HepG2 (cell line): Measurements from ENCODE around the gene ADPRS. TPM values are rescaled to one million over a fixed set of nuclear protein-coding genes. Genes with fewer than 3 reads are reported as not detected.
A peak's percentile ranks its signal among the peaks of the same experiment; 100 is the strongest.

Source experiments
- ADNP ChIP-seq: sonication (generic); formaldehyde crosslinking; IDR thresholded peaks from 2 replicates; pipeline ENCODE4 v1.4.0; 2020; ENCODE audit warnings: missing genetic modification reagents
- EZH2 ChIP-seq: conservative IDR thresholded peaks from 2 replicates; pipeline ENCODE4 v1.6.1; 2012; ENCODE audit warnings: mild to moderate bottlenecking, low read depth, low read length, moderate library complexity
- KAT2B ChIP-seq: fragments of 150-350 bp; IDR thresholded peaks from 2 replicates; pipeline ENCODE4 v1.6.1; 2014; ENCODE audit warnings: low read depth, low read length, borderline replicate concordance
- KLF15 ChIP-seq: sonication (generic); formaldehyde crosslinking; IDR thresholded peaks from 2 replicates; pipeline ENCODE4 v1.8.1; 2023; ENCODE audit warnings: borderline replicate concordance, mild to moderate bottlenecking, inconsistent platforms, missing genetic modification reagents, mixed read lengths
- MTA3 ChIP-seq: sonication (generic); formaldehyde crosslinking; IDR thresholded peaks from 2 replicates; pipeline ENCODE4 v1.4.0; 2020; ENCODE audit warnings: missing genetic modification reagents
- NR2C2 ChIP-seq: sonication (generic); formaldehyde crosslinking; IDR thresholded peaks from 2 replicates; pipeline ENCODE4 v1.4.0; 2020; ENCODE audit warnings: missing genetic modification reagents, mild to moderate bottlenecking, moderate library complexity, borderline replicate concordance
- PHF21A ChIP-seq: sonication (generic); formaldehyde crosslinking; IDR thresholded peaks from 2 replicates; pipeline ENCODE4 v1.5.0; 2020; ENCODE audit warnings: mild to moderate bottlenecking, missing genetic modification reagents
- PRPF4 ChIP-seq: fragments of 200-400 bp; formaldehyde crosslinking; IDR thresholded peaks from 2 replicates; pipeline ENCODE4 v1.6.1; 2016; ENCODE audit warnings: low read length, low read depth; ENCODE audit not compliant: poor library complexity, severe bottlenecking
- RXRB ChIP-seq: IDR thresholded peaks from 2 replicates; pipeline ENCODE4 v1.6.1; 2016; ENCODE audit warnings: borderline replicate concordance, missing genetic modification reagents, missing compliant biosample characterization
- SETDB1 ChIP-seq: sonication (generic); formaldehyde crosslinking; IDR thresholded peaks from 2 replicates; pipeline ENCODE4 v1.5.1; 2020; ENCODE audit warnings: missing genetic modification reagents, mild to moderate bottlenecking, borderline replicate concordance
- SUZ12 ChIP-seq: fragments of 150-350 bp; IDR thresholded peaks from 2 replicates; pipeline ENCODE4 v1.6.1; 2014; ENCODE audit warnings: low read depth, low read length
- ZNF17 ChIP-seq: sonication (generic); formaldehyde crosslinking; IDR thresholded peaks from 2 replicates; pipeline ENCODE4 v1.5.0; 2020; ENCODE audit warnings: mild to moderate bottlenecking, missing genetic modification reagents
- ZNF180 ChIP-seq: sonication (generic); formaldehyde crosslinking; IDR thresholded peaks from 2 replicates; pipeline ENCODE4 v1.4.0; 2020; ENCODE audit warnings: low read depth, missing genetic modification reagents, borderline replicate concordance
- ZNF446 ChIP-seq: sonication (generic); formaldehyde crosslinking; IDR thresholded peaks from 2 replicates; pipeline ENCODE4 v1.5.0; 2020; ENCODE audit warnings: mild to moderate bottlenecking, missing genetic modification reagents
- ZNF451 ChIP-seq: sonication (generic); formaldehyde crosslinking; IDR thresholded peaks from 2 replicates; pipeline ENCODE4 v1.5.0; 2020; ENCODE audit warnings: mild to moderate bottlenecking, missing genetic modification reagents
- ZNF567 ChIP-seq: sonication (generic); formaldehyde crosslinking; IDR thresholded peaks from 2 replicates; pipeline ENCODE4 v1.8.1; 2023; ENCODE audit warnings: mild to moderate bottlenecking, missing genetic modification reagents, borderline replicate concordance
- ZNF841 ChIP-seq: sonication (generic); formaldehyde crosslinking; IDR thresholded peaks from 2 replicates; pipeline ENCODE4 v1.8.1; 2023; ENCODE audit warnings: missing genetic modification reagents, borderline replicate concordance
- polyA plus RNA-seq, 8 experiments: library from polyadenylated mRNA; depleted of rRNA in 3 of 8; stranded (reverse) in 7 of 8; unstranded in 1 of 8; fragments of >200 nt; fragmentation: Illumina TruSeq in 4 of 8; extraction: Trizol in 4 of 8; gene quantifications; 2 replicates each; pipeline versions ENCODE4 v1.2.1 to v1.2.3, GENCODE V29; 2011 to 2016; ENCODE audit warnings: low read depth in 4 of 8, missing spikeins in 1 of 8, mixed read lengths in 1 of 8; ENCODE audit not compliant: insufficient read depth in 1 of 8
- total RNA-seq, 5 experiments: library from RNA; depleted of rRNA; stranded (reverse); fragments of >200 nt; fragmentation: Illumina TruSeq; extraction: Trizol; gene quantifications; 2 replicates each; pipeline ENCODE4 v1.2.3, GENCODE V29; 2016; ENCODE audit warnings: low read depth in 1 of 5
- TF ChIP-seq, protein P1 (sequence below): sonication (generic); formaldehyde crosslinking; IDR thresholded peaks from 2 replicates; pipeline ENCODE4 v1.4.0; 2020; ENCODE audit warnings: low read depth, mild to moderate bottlenecking, missing genetic modification reagents
- TF ChIP-seq, protein P2 (sequence below): IDR thresholded peaks from 2 replicates; pipeline ENCODE4 v1.6.1; 2016; ENCODE audit warnings: mild to moderate bottlenecking, missing biosample characterization, missing genetic modification reagents
- TF ChIP-seq, protein P3 (sequence below): sonication (generic); formaldehyde crosslinking; IDR thresholded peaks from 2 replicates; pipeline ENCODE4 v1.4.0; 2020; ENCODE audit warnings: missing genetic modification reagents

The ADPRS gene
- total and polyA plus RNA-seq, 2 of the 13 experiments (the other 11 are each of a cell fraction or from before 2014, with no cell fraction given): 30.6 to 36.4 TPM

DNA sequence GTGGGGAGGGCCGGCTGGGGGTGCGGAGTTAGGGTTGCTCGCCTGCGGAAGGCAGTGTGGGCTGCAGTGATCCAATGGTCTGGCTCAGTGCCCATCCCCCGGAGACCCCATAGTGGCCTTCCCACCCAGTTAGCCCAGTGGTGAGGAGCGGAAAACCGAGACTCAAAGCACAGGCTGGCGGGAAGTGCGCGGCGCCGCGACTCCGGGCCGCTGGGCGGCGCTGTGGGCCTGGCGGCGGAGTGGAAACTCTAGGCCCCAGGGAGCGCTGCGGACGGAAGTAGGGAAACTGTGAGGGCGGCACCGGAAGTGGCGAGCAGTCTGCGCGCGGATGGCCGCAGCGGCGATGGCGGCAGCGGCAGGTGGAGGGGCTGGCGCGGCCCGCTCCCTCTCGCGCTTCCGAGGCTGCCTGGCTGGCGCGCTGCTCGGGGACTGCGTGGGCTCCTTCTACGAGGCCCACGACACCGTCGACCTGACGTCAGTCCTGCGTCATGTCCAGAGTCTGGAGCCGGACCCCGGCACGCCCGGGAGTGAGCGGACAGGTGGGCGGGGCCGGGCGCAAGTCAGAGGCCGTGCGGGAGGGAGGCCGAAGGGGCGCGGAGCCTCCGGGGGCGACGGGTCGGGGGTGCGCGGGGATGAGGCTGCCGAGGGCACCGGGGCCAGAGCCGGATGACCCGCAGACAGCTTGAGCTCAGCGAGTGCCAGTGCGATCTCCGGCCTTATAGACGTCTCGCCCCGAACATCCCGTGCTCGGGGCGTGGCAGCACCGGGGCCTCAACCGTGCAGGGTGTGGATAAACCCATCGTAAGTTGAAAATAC is at the start of gene ADPRS (continued):
- TF ChIP-seq ADNP (CRISPR knock-in tag) (no peak), SETDB1 (0 out of 2 replicates have a peak, but pooled peaks have one; percentile 27), PHF21A (peak; percentile 57; the same call in 1 of the 2 replicates), NR2C2 (CRISPR knock-in tag) (peak; percentile 79), RXRB (CRISPR knock-in tag) (peak; percentile 73), MTA3 (no peak), PRPF4 (no peak), ZNF841 (CRISPR knock-in tag) (no peak), ZNF17 (no peak), ZNF180 (no peak), SUZ12 (no peak), KAT2B (no peak), KLF15 (CRISPR knock-in tag) (no peak), ZNF451 (CRISPR knock-in tag) (peak; percentile 67; the same call in 1 of the 2 replicates), ZNF567 (peak; percentile 99; the same call in 1 of the 2 replicates), EZH2 (no peak), ZNF446 (peak; percentile 96)
- TF ChIP-seq, protein P1, sequence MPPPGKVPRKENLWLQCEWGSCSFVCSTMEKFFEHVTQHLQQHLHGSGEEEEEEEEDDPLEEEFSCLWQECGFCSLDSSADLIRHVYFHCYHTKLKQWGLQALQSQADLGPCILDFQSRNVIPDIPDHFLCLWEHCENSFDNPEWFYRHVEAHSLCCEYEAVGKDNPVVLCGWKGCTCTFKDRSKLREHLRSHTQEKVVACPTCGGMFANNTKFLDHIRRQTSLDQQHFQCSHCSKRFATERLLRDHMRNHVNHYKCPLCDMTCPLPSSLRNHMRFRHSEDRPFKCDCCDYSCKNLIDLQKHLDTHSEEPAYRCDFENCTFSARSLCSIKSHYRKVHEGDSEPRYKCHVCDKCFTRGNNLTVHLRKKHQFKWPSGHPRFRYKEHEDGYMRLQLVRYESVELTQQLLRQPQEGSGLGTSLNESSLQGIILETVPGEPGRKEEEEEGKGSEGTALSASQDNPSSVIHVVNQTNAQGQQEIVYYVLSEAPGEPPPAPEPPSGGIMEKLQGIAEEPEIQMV (CRISPR knock-in tag): 0 out of 2 replicates have a peak, but pooled peaks have one; percentile 12
- TF ChIP-seq, protein P2, sequence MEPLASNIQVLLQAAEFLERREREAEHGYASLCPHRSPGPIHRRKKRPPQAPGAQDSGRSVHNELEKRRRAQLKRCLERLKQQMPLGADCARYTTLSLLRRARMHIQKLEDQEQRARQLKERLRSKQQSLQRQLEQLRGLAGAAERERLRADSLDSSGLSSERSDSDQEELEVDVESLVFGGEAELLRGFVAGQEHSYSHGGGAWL (CRISPR knock-in tag): peak; percentile 85
- TF ChIP-seq, protein P3, sequence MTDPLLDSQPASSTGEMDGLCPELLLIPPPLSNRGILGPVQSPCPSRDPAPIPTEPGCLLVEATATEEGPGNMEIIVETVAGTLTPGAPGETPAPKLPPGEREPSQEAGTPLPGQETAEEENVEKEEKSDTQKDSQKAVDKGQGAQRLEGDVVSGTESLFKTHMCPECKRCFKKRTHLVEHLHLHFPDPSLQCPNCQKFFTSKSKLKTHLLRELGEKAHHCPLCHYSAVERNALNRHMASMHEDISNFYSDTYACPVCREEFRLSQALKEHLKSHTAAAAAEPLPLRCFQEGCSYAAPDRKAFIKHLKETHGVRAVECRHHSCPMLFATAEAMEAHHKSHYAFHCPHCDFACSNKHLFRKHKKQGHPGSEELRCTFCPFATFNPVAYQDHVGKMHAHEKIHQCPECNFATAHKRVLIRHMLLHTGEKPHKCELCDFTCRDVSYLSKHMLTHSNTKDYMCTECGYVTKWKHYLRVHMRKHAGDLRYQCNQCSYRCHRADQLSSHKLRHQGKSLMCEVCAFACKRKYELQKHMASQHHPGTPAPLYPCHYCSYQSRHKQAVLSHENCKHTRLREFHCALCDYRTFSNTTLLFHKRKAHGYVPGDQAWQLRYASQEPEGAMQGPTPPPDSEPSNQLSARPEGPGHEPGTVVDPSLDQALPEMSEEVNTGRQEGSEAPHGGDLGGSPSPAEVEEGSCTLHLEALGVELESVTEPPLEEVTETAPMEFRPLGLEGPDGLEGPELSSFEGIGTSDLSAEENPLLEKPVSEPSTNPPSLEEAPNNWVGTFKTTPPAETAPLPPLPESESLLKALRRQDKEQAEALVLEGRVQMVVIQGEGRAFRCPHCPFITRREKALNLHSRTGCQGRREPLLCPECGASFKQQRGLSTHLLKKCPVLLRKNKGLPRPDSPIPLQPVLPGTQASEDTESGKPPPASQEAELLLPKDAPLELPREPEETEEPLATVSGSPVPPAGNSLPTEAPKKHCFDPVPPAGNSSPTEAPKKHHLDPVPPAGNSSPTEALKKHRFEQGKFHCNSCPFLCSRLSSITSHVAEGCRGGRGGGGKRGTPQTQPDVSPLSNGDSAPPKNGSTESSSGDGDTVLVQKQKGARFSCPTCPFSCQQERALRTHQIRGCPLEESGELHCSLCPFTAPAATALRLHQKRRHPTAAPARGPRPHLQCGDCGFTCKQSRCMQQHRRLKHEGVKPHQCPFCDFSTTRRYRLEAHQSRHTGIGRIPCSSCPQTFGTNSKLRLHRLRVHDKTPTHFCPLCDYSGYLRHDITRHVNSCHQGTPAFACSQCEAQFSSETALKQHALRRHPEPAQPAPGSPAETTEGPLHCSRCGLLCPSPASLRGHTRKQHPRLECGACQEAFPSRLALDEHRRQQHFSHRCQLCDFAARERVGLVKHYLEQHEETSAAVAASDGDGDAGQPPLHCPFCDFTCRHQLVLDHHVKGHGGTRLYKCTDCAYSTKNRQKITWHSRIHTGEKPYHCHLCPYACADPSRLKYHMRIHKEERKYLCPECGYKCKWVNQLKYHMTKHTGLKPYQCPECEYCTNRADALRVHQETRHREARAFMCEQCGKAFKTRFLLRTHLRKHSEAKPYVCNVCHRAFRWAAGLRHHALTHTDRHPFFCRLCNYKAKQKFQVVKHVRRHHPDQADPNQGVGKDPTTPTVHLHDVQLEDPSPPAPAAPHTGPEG (CRISPR knock-in tag): peak; percentile 75; the same call in 1 of the 2 replicates
